ENCODE measurements around the gene TMEM151B. TPM values are rescaled to one million over a fixed set of nuclear protein-coding genes. Genes with fewer than 3 reads are reported as not detected.
A peak's percentile ranks its signal among the peaks of the same experiment; 100 is the strongest.

TMEM151B gene
- total and polyA plus RNA-seq, 9 of the 15 experiments (the other 6 are each of a cell fraction or from before 2014, with no cell fraction given): not detected

DNA sequence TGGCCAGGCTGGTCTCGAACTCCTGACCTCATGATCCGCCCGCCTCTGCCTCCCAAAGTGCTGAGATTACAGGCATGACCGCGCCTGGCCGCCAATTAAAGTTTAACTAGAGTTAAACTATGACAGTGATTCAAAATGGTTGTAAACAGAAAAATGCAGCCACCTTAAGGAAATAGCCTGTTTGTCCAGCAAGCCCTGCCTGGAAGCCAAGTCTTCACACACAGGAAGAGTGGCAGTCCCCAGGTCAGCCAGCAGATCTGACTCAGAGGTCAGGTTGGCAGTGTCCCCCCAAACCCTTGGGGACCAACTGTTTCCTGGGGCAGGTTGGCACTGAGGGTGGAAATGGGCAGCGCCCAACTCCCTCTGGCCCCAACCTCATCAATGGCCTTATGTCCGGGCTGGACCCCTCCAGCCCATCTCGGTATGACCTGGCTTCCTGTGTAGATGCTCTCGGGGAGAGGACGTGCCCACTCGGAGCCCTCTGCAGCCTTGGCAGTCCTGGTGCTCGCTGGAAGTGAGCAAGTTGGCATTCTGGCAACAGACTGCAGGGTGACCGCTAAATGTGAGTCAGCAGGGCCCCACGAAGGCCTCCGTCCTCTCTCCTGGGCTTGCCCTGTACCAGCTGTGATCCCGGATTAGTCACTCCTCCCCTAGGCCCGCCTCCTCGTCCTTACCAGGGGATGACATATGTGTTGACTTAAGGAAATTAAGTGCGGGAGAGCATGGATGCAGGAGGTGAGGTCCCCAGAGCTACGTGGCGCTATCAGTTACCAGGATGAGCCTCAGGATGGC lies 33.0 kb upstream of the TMEM151B start (continued):
- TF ChIP-seq SMAD1 (IDR thresholded peaks at IDR 0.05; ENCODE audit: low read depth, low read length, partially characterized antibody): no peak
- TF ChIP-seq MBD2 (IDR thresholded peaks at IDR 0.05; ENCODE audit: borderline replicate concordance, low read depth): no peak
- peak; percentile 84; the same call in 1 of the 2 replicates for TF ChIP-seq JUN (IDR thresholded peaks at IDR 0.05; ENCODE audit: borderline replicate concordance, low read depth, low read length)
- no peak for TF ChIP-seq JUN (CRISPR knock-in tag; IDR thresholded peaks at IDR 0.05; ENCODE audit: borderline replicate concordance)
- peak; percentile 69; the same call in 1 of the 2 replicates for TF ChIP-seq ZBTB33 (CRISPR knock-in tag; IDR thresholded peaks at IDR 0.05)
- TF ChIP-seq KDM1A (IDR thresholded peaks at IDR 0.05): 0 out of 4 replicates have a peak, but pooled peaks of 1 of the 2 experiments have one; percentile 10
- TF ChIP-seq RBM17 (IDR thresholded peaks at IDR 0.05; ENCODE audit: borderline replicate concordance, low read depth, low read length): no peak
- no peak for TF ChIP-seq ZNF384 (IDR thresholded peaks at IDR 0.05; ENCODE audit: low read depth, low read length)
- TF ChIP-seq ZFP91 (CRISPR knock-in tag; IDR thresholded peaks at IDR 0.05): no peak
- TF ChIP-seq, protein P1, sequence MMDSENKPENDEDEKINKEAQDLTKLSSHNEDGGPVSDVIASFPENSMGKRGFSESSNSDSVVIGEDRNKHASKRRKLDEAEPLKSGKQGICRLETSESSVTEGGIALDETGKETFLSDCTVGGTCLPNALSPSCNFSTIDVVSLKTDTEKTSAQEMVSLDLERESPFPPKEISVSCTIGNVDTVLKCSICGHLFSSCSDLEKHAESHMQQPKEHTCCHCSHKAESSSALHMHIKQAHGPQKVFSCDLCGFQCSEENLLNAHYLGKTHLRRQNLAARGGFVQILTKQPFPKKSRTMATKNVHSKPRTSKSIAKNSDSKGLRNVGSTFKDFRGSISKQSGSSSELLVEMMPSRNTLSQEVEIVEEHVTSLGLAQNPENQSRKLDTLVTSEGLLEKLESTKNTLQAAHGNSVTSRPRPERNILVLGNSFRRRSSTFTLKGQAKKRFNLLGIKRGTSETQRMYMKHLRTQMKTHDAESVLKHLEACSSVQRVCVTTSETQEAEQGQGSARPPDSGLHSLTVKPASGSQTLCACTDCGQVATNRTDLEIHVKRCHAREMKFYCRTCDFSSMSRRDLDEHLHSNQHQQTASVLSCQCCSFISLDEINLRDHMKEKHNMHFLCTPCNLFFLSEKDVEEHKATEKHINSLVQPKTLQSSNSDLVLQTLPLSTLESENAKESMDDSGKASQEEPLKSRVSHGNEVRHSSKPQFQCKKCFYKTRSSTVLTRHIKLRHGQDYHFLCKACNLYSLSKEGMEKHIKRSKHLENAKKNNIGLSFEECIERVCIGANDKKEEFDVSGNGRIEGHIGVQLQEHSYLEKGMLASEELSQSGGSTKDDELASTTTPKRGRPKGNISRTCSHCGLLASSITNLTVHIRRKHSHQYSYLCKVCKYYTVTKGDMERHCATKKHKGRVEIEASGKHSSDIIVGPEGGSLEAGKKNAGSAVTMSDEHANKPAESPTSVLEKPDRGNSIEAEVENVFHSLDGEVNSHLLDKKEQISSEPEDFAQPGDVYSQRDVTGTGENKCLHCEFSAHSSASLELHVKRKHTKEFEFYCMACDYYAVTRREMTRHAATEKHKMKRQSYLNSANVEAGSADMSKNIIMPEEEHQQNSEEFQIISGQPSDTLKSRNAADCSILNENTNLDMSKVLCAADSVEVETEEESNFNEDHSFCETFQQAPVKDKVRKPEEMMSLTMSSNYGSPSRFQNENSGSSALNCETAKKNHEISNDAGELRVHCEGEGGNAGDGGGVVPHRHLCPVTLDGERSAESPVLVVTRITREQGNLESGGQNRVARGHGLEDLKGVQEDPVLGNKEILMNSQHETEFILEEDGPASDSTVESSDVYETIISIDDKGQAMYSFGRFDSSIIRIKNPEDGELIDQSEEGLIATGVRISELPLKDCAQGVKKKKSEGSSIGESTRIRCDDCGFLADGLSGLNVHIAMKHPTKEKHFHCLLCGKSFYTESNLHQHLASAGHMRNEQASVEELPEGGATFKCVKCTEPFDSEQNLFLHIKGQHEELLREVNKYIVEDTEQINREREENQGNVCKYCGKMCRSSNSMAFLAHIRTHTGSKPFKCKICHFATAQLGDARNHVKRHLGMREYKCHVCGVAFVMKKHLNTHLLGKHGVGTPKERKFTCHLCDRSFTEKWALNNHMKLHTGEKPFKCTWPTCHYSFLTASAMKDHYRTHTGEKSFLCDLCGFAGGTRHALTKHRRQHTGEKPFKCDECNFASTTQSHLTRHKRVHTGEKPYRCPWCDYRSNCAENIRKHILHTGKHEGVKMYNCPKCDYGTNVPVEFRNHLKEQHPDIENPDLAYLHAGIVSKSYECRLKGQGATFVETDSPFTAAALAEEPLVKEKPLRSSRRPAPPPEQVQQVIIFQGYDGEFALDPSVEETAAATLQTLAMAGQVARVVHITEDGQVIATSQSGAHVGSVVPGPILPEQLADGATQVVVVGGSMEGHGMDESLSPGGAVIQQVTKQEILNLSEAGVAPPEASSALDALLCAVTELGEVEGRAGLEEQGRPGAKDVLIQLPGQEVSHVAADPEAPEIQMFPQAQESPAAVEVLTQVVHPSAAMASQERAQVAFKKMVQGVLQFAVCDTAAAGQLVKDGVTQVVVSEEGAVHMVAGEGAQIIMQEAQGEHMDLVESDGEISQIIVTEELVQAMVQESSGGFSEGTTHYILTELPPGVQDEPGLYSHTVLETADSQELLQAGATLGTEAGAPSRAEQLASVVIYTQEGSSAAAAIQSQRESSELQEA (IDR thresholded peaks at IDR 0.05; ENCODE audit: low read depth): peak; percentile 53; the same call in 1 of the 2 replicates
- no peak for TF ChIP-seq CEBPB (tag; IDR thresholded peaks at IDR 0.05)
- TF ChIP-seq SMARCA5 (IDR thresholded peaks at IDR 0.05): 0 out of 2 replicates have a peak, but pooled peaks have one; percentile 12
- TF ChIP-seq, protein P2, sequence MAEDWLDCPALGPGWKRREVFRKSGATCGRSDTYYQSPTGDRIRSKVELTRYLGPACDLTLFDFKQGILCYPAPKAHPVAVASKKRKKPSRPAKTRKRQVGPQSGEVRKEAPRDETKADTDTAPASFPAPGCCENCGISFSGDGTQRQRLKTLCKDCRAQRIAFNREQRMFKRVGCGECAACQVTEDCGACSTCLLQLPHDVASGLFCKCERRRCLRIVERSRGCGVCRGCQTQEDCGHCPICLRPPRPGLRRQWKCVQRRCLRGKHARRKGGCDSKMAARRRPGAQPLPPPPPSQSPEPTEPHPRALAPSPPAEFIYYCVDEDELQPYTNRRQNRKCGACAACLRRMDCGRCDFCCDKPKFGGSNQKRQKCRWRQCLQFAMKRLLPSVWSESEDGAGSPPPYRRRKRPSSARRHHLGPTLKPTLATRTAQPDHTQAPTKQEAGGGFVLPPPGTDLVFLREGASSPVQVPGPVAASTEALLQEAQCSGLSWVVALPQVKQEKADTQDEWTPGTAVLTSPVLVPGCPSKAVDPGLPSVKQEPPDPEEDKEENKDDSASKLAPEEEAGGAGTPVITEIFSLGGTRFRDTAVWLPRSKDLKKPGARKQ (CRISPR knock-in tag; IDR thresholded peaks at IDR 0.05): no peak

All from K562 (cell line).